GM10248 (cell line): ENCODE data around the gene SERTM1.

Experiments
- CTCF ChIA-PET: fragments of 300-600 bp; sonication (Branson Sonifier 250); formaldehyde crosslinking; extraction: SDS; loops from one replicate; lab custom pipeline; 2021; ENCODE audit warnings: antibody characterized with exemption; lab: Yijun Ruan, JAX
- POLR2A ChIA-PET: fragments of 350-650 bp; sonication (Branson Sonifier 250); formaldehyde crosslinking; extraction: SDS; loops from one replicate; lab custom pipeline; 2020; ENCODE audit warnings: antibody characterized with exemption; lab: Yijun Ruan, JAX
- DNase-seq: peaks from one replicate; pipeline ENCODE4 v3.0.0; 2012; ENCODE audit errors: extremely low spot score
- TF ChIP-seq, protein P1 (sequence below): IDR thresholded peaks from 2 replicates; pipeline ENCODE4 v1.5.1; 2012; ENCODE audit warnings: mild to moderate bottlenecking, low read depth; ENCODE audit errors: extremely low read depth, missing control alignments, control extremely low read depth

The SERTM1 gene

DNA sequence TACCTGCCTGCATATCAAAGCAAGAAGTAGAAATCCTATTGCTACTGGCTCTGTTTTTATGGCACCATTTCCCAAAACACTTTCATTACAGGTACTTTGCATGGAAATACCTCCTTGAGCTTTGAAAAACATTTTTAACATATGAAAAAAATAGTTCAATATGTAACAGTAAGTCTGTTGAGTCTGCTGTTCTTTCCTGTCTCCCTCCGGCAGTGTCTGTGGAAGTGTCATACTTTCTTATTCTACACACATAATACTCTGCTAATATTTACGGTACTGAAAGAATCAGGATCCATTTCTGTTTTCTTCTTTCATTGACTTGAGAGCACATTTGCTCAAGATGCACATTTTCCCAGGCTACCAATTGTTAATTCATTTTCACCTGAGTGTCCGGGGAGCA, 8.2 kb upstream of the SERTM1 start:
- CTCF ChIA-PET, result no interaction called here
- no peak for DNase-seq
- TF ChIP-seq, protein P1, sequence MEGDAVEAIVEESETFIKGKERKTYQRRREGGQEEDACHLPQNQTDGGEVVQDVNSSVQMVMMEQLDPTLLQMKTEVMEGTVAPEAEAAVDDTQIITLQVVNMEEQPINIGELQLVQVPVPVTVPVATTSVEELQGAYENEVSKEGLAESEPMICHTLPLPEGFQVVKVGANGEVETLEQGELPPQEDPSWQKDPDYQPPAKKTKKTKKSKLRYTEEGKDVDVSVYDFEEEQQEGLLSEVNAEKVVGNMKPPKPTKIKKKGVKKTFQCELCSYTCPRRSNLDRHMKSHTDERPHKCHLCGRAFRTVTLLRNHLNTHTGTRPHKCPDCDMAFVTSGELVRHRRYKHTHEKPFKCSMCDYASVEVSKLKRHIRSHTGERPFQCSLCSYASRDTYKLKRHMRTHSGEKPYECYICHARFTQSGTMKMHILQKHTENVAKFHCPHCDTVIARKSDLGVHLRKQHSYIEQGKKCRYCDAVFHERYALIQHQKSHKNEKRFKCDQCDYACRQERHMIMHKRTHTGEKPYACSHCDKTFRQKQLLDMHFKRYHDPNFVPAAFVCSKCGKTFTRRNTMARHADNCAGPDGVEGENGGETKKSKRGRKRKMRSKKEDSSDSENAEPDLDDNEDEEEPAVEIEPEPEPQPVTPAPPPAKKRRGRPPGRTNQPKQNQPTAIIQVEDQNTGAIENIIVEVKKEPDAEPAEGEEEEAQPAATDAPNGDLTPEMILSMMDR, result no peak
- POLR2A ChIA-PET, result no interaction called here

DNA sequence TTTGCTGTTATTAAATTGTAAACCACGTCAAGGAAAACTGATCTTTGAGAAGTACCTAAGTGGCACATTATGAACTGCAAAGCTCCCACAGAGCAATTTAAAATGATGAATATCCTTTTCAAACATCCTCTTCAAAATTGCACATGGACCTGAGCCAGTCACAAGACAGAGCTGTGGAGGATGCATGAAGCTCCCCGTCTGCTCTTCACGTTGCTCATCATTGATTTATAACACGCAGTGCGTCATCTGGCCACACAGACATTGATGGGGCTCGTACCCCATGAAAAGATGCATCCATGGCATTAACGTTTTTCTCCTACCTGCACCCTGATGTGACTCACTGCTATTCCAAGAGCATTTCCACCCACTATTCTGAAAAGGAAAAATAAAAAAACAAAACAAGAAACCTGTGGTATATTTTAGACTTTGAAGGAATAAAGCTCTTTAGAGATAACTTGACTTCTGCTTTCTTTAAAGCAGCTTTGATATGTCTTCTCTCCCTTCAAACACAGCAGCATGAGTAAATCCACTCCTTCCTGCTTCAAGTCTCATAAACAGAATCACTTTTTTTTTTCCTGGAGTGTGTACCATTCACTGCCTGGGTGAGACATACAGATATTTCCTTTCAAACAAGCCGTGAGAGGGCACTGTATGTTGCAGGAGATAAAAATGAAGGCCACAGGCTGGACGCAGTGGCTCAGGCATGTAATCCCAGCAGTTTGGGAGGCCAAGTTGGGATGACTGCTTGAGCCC, 7.2 kb upstream of the SERTM1 start:
- POLR2A ChIA-PET, result no interaction called here
- TF ChIP-seq, protein P1, result no peak
- CTCF ChIA-PET, result interaction anchor here (0.9 kb wide), 1 partner anchor 15 kb away, joined by 3 read pairs; no protein-coding TSS in a partner anchor
- DNase-seq, result no peak

DNA sequence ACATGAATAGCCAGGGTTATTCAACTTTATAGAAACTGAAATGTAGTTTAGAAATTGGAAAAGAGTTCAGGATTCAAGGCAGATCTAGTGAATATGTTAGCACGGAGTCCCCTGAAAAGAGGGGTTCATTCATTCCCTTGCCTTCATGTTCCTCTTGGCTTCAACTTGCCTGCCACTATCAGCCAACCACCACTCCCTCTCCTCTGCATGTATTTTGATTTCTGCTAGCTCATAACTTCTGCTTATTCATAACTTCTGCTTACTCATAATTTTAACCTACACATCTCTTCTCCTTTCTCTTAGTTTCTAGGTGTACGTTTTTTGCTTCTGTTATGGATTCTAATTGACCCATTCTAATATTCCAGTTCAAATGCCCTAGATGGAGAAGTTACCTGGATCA, 5.5 kb upstream of the SERTM1 start:
- ChIA-PET CTCF (no interaction called here), POLR2A (no interaction called here)
- TF ChIP-seq, protein P1, result no peak
- no peak for DNase-seq

DNA sequence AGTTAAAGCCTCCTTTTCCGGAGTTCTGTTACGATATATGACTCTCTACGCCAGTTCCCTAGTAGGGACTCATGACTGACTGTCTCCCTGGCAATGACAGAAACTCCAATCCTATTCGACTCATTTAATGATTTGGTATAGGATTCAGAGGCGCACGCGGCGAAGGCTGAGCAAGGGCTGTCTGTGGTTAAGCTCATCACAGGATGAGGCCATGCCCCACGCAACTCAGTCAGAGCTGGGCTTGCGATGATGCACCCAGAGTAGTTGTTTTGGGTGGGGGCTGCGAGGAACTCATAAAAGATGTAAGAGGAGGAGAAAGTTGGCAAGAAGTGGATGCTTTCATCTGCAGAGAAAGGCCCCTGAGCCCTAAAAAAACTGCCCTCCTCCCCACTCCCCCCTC, 468 bp upstream of the SERTM1 start:
- CTCF ChIA-PET, result interaction anchor here (1.2 kb wide), 1 partner anchor 9 kb away, joined by 3 read pairs; no protein-coding TSS in a partner anchor
- POLR2A ChIA-PET, result no interaction called here
- TF ChIP-seq, protein P1, result no peak
- no peak for DNase-seq

DNA sequence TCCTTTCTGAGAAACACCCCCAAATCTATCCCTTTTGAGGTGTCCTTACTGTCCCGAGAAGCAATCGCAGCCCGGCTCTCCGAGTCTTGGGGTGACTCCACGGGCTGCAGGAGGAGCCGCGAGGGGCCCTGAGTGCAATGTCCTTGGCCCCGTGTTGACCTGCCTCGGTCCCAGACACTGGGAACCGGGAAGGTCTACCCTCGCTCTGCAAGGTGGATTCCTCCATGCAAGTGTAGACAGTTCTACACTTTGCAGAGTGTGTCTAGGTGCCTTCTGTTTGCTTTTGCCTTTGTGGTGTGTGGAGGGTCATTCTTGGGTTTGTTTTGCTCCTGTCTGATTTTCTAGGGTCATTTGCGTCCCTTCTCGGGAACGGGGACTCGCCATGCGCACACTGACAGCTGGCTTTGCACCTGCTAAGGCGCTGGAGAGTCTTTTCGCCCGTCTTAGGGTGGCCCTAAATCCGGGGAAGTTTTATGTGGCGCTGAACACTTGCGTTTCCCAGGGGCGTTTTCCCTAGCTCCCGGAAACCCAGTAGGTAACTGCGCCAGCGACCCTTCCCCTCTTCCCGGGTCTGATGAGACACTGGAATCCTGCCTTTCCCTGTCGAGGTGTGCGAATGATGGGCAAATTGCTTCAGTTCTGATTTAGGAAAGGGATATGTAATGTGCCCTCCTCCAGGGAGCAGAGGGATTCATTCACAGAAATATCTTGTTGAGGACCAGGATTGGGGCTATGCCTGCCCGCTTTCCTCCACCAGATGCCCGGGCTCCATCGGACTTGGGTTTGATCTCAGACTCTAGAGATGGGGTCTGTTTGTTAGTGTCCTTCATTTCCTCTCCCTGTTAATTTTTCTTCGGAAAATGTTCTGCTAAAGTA, 755 bp downstream of the SERTM1 start:
- DNase-seq, result no peak
- CTCF ChIA-PET, result no interaction called here
- POLR2A ChIA-PET, result no interaction called here
- TF ChIP-seq, protein P1, result no peak

DNA sequence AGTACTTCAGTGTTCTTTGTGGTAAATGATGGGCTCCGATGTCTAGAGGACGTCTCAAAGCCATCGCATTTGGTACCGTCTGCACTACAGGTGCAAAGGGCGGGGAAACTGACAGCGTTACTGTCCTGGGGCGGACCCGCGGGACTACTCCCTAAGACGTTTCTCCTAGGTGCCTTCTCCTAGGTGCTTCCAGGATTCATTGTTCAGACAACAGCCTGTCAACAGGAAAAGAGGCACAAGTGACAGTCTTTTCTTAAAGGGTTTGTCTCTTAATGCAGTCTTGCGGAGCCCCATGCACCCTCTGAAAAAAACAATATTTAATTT, 1.4 kb downstream of the SERTM1 start:
- ChIA-PET POLR2A (no interaction called here), CTCF (no interaction called here)
- DNase-seq, result no peak

More for the DNA sequence above, 1.4 kb downstream of the SERTM1 start:
- TF ChIP-seq, protein P1, result no peak
